Smooth muscle cell (in vitro differentiated cells): ENCODE data around the gene SCN4A. TPM values are rescaled to one million over a fixed set of nuclear protein-coding genes. Genes with fewer than 3 reads are reported as not detected.

ENCODE experiments used
- DNase-seq: peaks from one replicate; lab custom pipeline; 2025; ENCODE audit not compliant: unreplicated experiment; lab: John Stamatoyannopoulos, UW
- H2AFZ ChIP-seq: fragments of 200-600 bp; sonication (generic); 2 replicates; pipeline ENCODE4 v1.6.0; 2016; ENCODE audit warnings: antibody characterized with exemption, low read depth, mild to moderate bottlenecking
- H3F3A ChIP-seq: fragments of 200-600 bp; sonication (generic); 2 replicates; pipeline ENCODE4 v1.6.0; 2017; ENCODE audit warnings: antibody characterized with exemption, low read depth
- H3K27ac ChIP-seq: fragments of 200-600 bp; sonication (generic); 2 replicates; pipeline ENCODE4 v1.5.1; 2016; ENCODE audit warnings: low read depth, mild to moderate bottlenecking
- H3K27me3 ChIP-seq: fragments of 200-600 bp; sonication (generic); 2 replicates; pipeline ENCODE4 v1.6.1; 2016; ENCODE audit warnings: low read depth, mild to moderate bottlenecking
- H3K36me3 ChIP-seq: fragments of 200-600 bp; sonication (generic); 2 replicates; pipeline ENCODE4 v1.5.1; 2016; ENCODE audit warnings: low read depth
- H3K4me1 ChIP-seq: fragments of 200-600 bp; sonication (generic); 2 replicates; pipeline ENCODE4 v1.5.1; 2016; ENCODE audit warnings: low read depth
- H3K4me2 ChIP-seq: fragments of 200-600 bp; sonication (generic); 2 replicates; pipeline ENCODE4 v1.6.0; 2016; ENCODE audit warnings: mild to moderate bottlenecking
- H3K4me3 ChIP-seq: fragments of 200-600 bp; sonication (generic); 2 replicates; pipeline ENCODE4 v1.5.1; 2016; ENCODE audit warnings: mild to moderate bottlenecking
- H3K79me2 ChIP-seq: fragments of 200-600 bp; sonication (generic); 2 replicates; pipeline ENCODE4 v1.6.0; 2016; ENCODE audit warnings: low read depth, mild to moderate bottlenecking
- H3K9ac ChIP-seq: fragments of 200-600 bp; sonication (generic); 2 replicates; pipeline ENCODE4 v1.6.0; 2016; ENCODE audit warnings: low read depth
- H3K9me3 ChIP-seq: fragments of 200-600 bp; sonication (generic); replicated peaks from 2 replicates; pipeline ENCODE4 v1.5.1; 2016; ENCODE audit warnings: low read depth
- H4K20me1 ChIP-seq: fragments of 200-600 bp; sonication (generic); 2 replicates; pipeline ENCODE4 v1.6.0; 2016; ENCODE audit warnings: low read depth
- CTCF ChIP-seq: fragments of 200-600 bp; sonication (generic); IDR thresholded peaks from 2 replicates; pipeline ENCODE4 v1.5.1; 2017; ENCODE audit warnings: borderline replicate concordance, mild to moderate bottlenecking, antibody characterized with exemption; ENCODE audit not compliant: insufficient read depth, poor library complexity, severe bottlenecking
- WGBS: methylation state at CpG from one replicate; pipeline ENCODE4 v1.1.7; 2016; ENCODE audit warnings: low lambda C conversion rate; 5-methylcytosine and 5-hydroxymethylcytosine counted together
- polyA plus RNA-seq: library from polyadenylated mRNA; unstranded; fragments of >200 nt; fragmentation: Nextera tagmentation; extraction: Ambion mirVana; gene quantifications from 2 replicates; pipeline ENCODE4 v1.2.1, GENCODE V29; 2016
- total RNA-seq: library from RNA; depleted of rRNA; stranded (reverse); fragments of >200 nt; gene quantifications from 2 replicates; pipeline ENCODE4 v1.2.3, GENCODE V29; 2014

Gene SCN4A
- total and polyA plus RNA-seq, 2 experiments from 2014 or later: under 0.01 TPM; not detected in 1

GRCh38 chr17:64016974-64017373, 44.3 kb upstream of the SCN4A start:
- Histone ChIP-seq H3K9me3 (no peaks in the 10 kb centered on the region), H3K27ac (no peak overlapping the region), H3K79me2 (no peaks in the 10 kb centered on the region), H3K36me3 (no peaks in the 10 kb centered on the region), H3K9ac (no peak overlapping the region), H3K4me3 (no peak overlapping the region), H3K4me2 (no peak overlapping the region), H3F3A (no peaks in the 10 kb centered on the region), H3K27me3 (peaks cover 6% of the 10 kb centered on the region), H4K20me1 (no peaks in the 10 kb centered on the region), H3K4me1 (no peaks in the 10 kb centered on the region), H2AFZ (no peak overlapping the region)
- DNase-seq: no peak
- WGBS: 95% methylated on average over 3 of the region's 3 CpGs
- TF ChIP-seq CTCF: no peak

- no peak for TF ChIP-seq CTCF
- H2AFZ ChIP-seq: no peak overlapping the region
- H3K4me2 ChIP-seq: no peak overlapping the region
- H3F3A ChIP-seq: no peaks in the 10 kb centered on the region
- H3K9me3 ChIP-seq: no peaks in the 10 kb centered on the region
- no peak overlapping the region for H3K9ac ChIP-seq
- H3K4me1 ChIP-seq: no peaks in the 10 kb centered on the region
- H3K27me3 ChIP-seq: peaks cover 10% of the 10 kb centered on the region
- DNase-seq: no peak
- H3K4me3 ChIP-seq: no peak overlapping the region
- no peak overlapping the region for H3K27ac ChIP-seq
- no peaks in the 10 kb centered on the region for H4K20me1 ChIP-seq
- no peaks in the 10 kb centered on the region for H3K79me2 ChIP-seq
- H3K36me3 ChIP-seq: no peaks in the 10 kb centered on the region
- 55% methylated on average over 5 of the region's 5 CpGs for WGBS
Observed at GRCh38 chr17:64016231-64016784, 43.6 kb upstream of the SCN4A start.

- H3K27me3 ChIP-seq: peaks cover 10% of the 10 kb centered on the region
- H3K27ac ChIP-seq: no peak overlapping the region
- no peak for DNase-seq
- H3K4me2 ChIP-seq: no peak overlapping the region
- WGBS: 93% methylated on average over 6 of the region's 6 CpGs
- H3K36me3 ChIP-seq: no peaks in the 10 kb centered on the region
- H2AFZ ChIP-seq: no peak overlapping the region
- H3K4me1 ChIP-seq: peaks cover 3% of the 10 kb centered on the region
- no peak for TF ChIP-seq CTCF
- no peaks in the 10 kb centered on the region for H3K9me3 ChIP-seq
- no peak overlapping the region for H3K4me3 ChIP-seq
- H4K20me1 ChIP-seq: no peaks in the 10 kb centered on the region
- no peak overlapping the region for H3K9ac ChIP-seq
- H3K79me2 ChIP-seq: no peaks in the 10 kb centered on the region
- H3F3A ChIP-seq: no peaks in the 10 kb centered on the region
Observed at GRCh38 chr17:64015447-64015846, 42.7 kb upstream of the SCN4A start.

GRCh38 chr17:64009571-64010402, 37.1 kb upstream of the SCN4A start:
- H4K20me1 ChIP-seq: no peaks in the 10 kb centered on the region
- H3K79me2 ChIP-seq: no peaks in the 10 kb centered on the region
- H2AFZ ChIP-seq: no peak overlapping the region
- no peaks in the 10 kb centered on the region for H3K36me3 ChIP-seq
- H3K27me3 ChIP-seq: peaks cover 10% of the 10 kb centered on the region
- no peaks in the 10 kb centered on the region for H3K9me3 ChIP-seq
- no peaks in the 10 kb centered on the region for H3F3A ChIP-seq
- H3K9ac ChIP-seq: no peak overlapping the region
- H3K4me3 ChIP-seq: no peak overlapping the region
- no peak for DNase-seq
- H3K4me1 ChIP-seq: peaks cover 8% of the 10 kb centered on the region
- WGBS: 59% methylated on average over 8 of the region's 8 CpGs
- no peak for TF ChIP-seq CTCF
- H3K27ac ChIP-seq: no peak overlapping the region
- no peak overlapping the region for H3K4me2 ChIP-seq
